ENCODE measurements around the gene ZSWIM5. TPM values are rescaled to one million over a fixed set of nuclear protein-coding genes. Genes with fewer than 3 reads are reported as not detected.

ZSWIM5 gene
- total and polyA plus RNA-seq, 9 of the 15 experiments (the other 6 are each of a cell fraction or from before 2014, with no cell fraction given) = under 0.01 to 0.07 (median 0.03) TPM; not detected in 3

DNA sequence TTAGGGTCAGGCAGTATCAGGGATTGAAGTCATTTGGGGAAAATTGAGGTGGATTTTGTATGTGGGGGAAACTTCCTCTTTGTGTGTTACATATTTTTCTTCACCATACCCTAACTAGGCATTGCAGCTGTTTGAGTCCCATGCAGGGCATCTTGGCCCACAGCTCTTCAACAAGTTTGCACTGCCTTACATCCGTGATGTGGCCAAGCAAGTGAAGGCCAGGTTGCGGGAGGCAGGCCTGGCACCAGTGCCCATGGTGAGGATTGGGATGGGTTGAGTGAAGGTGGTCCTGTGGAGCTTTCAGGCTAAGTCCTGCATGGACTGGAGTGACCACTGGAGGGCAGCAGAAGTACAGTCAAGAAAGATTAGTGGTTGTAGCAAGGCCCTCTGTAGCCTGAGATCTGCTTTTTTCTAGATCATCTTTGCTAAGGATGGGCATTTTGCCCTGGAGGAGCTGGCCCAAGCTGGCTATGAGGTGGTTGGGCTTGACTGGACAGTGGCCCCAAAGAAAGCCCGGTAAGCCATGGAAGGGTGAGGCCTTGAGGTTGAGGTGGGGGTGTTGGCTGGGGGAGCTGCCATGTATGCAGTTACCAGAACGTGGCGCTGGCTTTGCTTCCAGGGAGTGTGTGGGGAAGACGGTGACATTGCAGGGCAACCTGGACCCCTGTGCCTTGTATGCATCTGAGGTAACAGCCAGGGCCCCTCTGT, 191.9 kb downstream of the ZSWIM5 start (continued):
- no peak for TF ChIP-seq NR2C1 (IDR thresholded peaks at IDR 0.05)
- TF ChIP-seq NR2C1 (tag; IDR thresholded peaks at IDR 0.05) = no peak
- TF ChIP-seq ZNF3 (CRISPR knock-in tag; IDR thresholded peaks at IDR 0.05) = no peak
- TF ChIP-seq ZSCAN29 (IDR thresholded peaks at IDR 0.05) = no peak
- TF ChIP-seq, protein P1, sequence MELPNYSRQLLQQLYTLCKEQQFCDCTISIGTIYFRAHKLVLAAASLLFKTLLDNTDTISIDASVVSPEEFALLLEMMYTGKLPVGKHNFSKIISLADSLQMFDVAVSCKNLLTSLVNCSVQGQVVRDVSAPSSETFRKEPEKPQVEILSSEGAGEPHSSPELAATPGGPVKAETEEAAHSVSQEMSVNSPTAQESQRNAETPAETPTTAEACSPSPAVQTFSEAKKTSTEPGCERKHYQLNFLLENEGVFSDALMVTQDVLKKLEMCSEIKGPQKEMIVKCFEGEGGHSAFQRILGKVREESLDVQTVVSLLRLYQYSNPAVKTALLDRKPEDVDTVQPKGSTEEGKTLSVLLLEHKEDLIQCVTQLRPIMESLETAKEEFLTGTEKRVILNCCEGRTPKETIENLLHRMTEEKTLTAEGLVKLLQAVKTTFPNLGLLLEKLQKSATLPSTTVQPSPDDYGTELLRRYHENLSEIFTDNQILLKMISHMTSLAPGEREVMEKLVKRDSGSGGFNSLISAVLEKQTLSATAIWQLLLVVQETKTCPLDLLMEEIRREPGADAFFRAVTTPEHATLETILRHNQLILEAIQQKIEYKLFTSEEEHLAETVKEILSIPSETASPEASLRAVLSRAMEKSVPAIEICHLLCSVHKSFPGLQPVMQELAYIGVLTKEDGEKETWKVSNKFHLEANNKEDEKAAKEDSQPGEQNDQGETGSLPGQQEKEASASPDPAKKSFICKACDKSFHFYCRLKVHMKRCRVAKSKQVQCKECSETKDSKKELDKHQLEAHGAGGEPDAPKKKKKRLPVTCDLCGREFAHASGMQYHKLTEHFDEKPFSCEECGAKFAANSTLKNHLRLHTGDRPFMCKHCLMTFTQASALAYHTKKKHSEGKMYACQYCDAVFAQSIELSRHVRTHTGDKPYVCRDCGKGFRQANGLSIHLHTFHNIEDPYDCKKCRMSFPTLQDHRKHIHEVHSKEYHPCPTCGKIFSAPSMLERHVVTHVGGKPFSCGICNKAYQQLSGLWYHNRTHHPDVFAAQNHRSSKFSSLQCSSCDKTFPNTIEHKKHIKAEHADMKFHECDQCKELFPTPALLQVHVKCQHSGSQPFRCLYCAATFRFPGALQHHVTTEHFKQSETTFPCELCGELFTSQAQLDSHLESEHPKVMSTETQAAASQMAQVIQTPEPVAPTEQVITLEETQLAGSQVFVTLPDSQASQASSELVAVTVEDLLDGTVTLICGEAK (IDR thresholded peaks at IDR 0.05) = no peak
- TF ChIP-seq, protein P1 (CRISPR knock-in tag; IDR thresholded peaks at IDR 0.05) = no peak
- TF ChIP-seq CHCHD3 (CRISPR knock-in tag; IDR thresholded peaks at IDR 0.05) = no peak
- 0 out of 2 replicates have a peak, but pooled peaks have one; percentile 23 for TF ChIP-seq ZNF431 (CRISPR knock-in tag; IDR thresholded peaks at IDR 0.05)
- TF ChIP-seq, protein P2, sequence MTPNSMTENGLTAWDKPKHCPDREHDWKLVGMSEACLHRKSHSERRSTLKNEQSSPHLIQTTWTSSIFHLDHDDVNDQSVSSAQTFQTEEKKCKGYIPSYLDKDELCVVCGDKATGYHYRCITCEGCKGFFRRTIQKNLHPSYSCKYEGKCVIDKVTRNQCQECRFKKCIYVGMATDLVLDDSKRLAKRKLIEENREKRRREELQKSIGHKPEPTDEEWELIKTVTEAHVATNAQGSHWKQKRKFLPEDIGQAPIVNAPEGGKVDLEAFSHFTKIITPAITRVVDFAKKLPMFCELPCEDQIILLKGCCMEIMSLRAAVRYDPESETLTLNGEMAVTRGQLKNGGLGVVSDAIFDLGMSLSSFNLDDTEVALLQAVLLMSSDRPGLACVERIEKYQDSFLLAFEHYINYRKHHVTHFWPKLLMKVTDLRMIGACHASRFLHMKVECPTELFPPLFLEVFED (CRISPR knock-in tag; conservative IDR thresholded peaks at IDR 0.05) = 0 out of 2 replicates have a peak, but pooled peaks have one; percentile 28
